B cell (primary cell): Measurements from ENCODE around the gene HSD17B12.
"Not testable (repeated sequence)": the region's sequence is repeated elsewhere in the genome, so short reads cannot be mapped to it uniquely, and the experiment has no call there.

Experiments used
- CTCF ChIP-seq: fragments of 200-600 bp; IDR thresholded peaks from one replicate; pipeline ENCODE4 v1.8.0; 2022; ENCODE audit warnings: antibody characterized with exemption, mild to moderate bottlenecking
- EZH2 ChIP-seq: IDR thresholded peaks from 2 replicates; pipeline ENCODE4 v1.6.1; 2012; ENCODE audit warnings: borderline replicate concordance, low read depth, mild to moderate bottlenecking, moderate library complexity, low read length; ENCODE audit not compliant: insufficient read depth, poor library complexity, severe bottlenecking

- not testable (repeated sequence) for TF ChIP-seq CTCF, EZH2
Measured at GRCh38 chr11:43671284-43671683, 9.3 kb upstream of the HSD17B12 start.
